CD14-positive monocyte (primary cell): ENCODE measurements around the gene CYSTM1. TPM values are rescaled to one million over a fixed set of nuclear protein-coding genes. Genes with fewer than 3 reads are reported as not detected.

ENCODE experiments used
- DNase-seq, 3 donors: peaks; one replicate each; pipeline ENCODE4 v3.0.0-alpha.2; 2011 to 2022
- H2AFZ ChIP-seq: 2 replicates; pipeline ENCODE4 v1.6.0; 2012; ENCODE audit warnings: mild to moderate bottlenecking, low read depth, low read length, inconsistent platforms; ENCODE audit not compliant: insufficient read depth, poor library complexity, severe bottlenecking
- H3K27ac ChIP-seq, 2 donors: 1 replicate in 1 of 2; 2 replicates in 1 of 2; pipeline ENCODE4 v1.5.1; 2012 to 2013; ENCODE audit warnings: low read length in 2 of 2, control low read depth in 1 of 2, inconsistent platforms in 1 of 2, low read depth in 1 of 2, mild to moderate bottlenecking in 1 of 2
- H3K27me3 ChIP-seq, 2 donors: one replicate each; pipeline versions ENCODE4 v1.6.0 to v1.6.1; 2011 to 2013; ENCODE audit warnings: low read length in 2 of 2; ENCODE audit not compliant: control insufficient read depth in 2 of 2, insufficient read depth in 2 of 2
- H3K36me3 ChIP-seq, 2 donors: replicated peaks in 1 of 2; 1 replicate in 1 of 2; 2 replicates in 1 of 2; pipeline versions ENCODE4 v1.5.1 to v1.6.1; 2012 to 2013; ENCODE audit warnings: low read length in 2 of 2, control low read depth in 1 of 2, inconsistent platforms in 1 of 2, mild to moderate bottlenecking in 1 of 2; ENCODE audit not compliant: insufficient read depth in 2 of 2, control insufficient read depth in 1 of 2
- H3K4me1 ChIP-seq, 2 donors: 1 replicate in 1 of 2; 2 replicates in 1 of 2; pipeline versions ENCODE4 v1.5.1 to v1.6.1; 2012 to 2013; ENCODE audit warnings: low read length in 2 of 2, control low read depth in 1 of 2, inconsistent platforms in 1 of 2, mild to moderate bottlenecking in 1 of 2, moderate library complexity in 1 of 2; ENCODE audit not compliant: insufficient read depth in 2 of 2, control insufficient read depth in 1 of 2
- H3K4me2 ChIP-seq: replicated peaks from 2 replicates; pipeline ENCODE3; 2012; ENCODE audit warnings: low read length, moderate library complexity, mild to moderate bottlenecking; ENCODE audit not compliant: poor library complexity, severe bottlenecking; ENCODE audit errors: extremely low read depth
- H3K4me3 ChIP-seq, 3 experiments: fragments of 200-600 bp in 1 of 3; sonication (generic) in 1 of 3; replicated peaks in 1 of 3; 1 replicate in 2 of 3; 2 replicates in 1 of 3; pipeline ENCODE4 v1.5.1; 2011 to 2013; ENCODE audit warnings: low read length in 3 of 3, mild to moderate bottlenecking in 3 of 3, control low read depth in 2 of 3, low read depth in 2 of 3, inconsistent platforms in 1 of 3, moderate library complexity in 1 of 3
- H3K79me2 ChIP-seq: 2 replicates; pipeline ENCODE4 v1.6.0; 2012; ENCODE audit warnings: mild to moderate bottlenecking, control low read depth, inconsistent platforms, low read length, moderate library complexity; ENCODE audit not compliant: insufficient read depth
- H3K9ac ChIP-seq: 2 replicates; pipeline ENCODE4 v1.6.0; 2017; ENCODE audit warnings: low read length, mild to moderate bottlenecking; ENCODE audit not compliant: insufficient read depth, poor library complexity, severe bottlenecking
- H3K9me3 ChIP-seq, 2 donors: replicated peaks in 1 of 2; 1 replicate in 1 of 2; 2 replicates in 1 of 2; pipeline versions ENCODE4 v1.5.1 to v1.6.1; 2012 to 2013; ENCODE audit warnings: low read length in 2 of 2, control low read depth in 1 of 2; ENCODE audit not compliant: control insufficient read depth in 1 of 2, insufficient read depth in 1 of 2
- H4K20me1 ChIP-seq: 2 replicates; pipeline ENCODE4 v1.6.0; 2012; ENCODE audit warnings: mild to moderate bottlenecking, low read length, control low read depth, moderate library complexity; ENCODE audit not compliant: insufficient read depth
- H3K27ac Mint-ChIP-seq, 7 donors: one replicate each; pipeline ENCODE4 v1.8.0; 2020; ENCODE audit warnings: mild to moderate bottlenecking in 7 of 7, mixed read lengths in 7 of 7, moderate library complexity in 6 of 7, inconsistent platforms in 2 of 7
- H3K27me3 Mint-ChIP-seq, 3 donors: one replicate each; pipeline ENCODE4 v1.8.0; 2021 to 2022; ENCODE audit warnings: low read depth in 3 of 3, mild to moderate bottlenecking in 3 of 3, mixed read lengths in 3 of 3, moderate library complexity in 3 of 3, inconsistent platforms in 1 of 3
- H3K36me3 Mint-ChIP-seq, 2 donors: one replicate each; pipeline ENCODE4 v1.8.0; 2020; ENCODE audit warnings: mixed read lengths in 2 of 2, inconsistent platforms in 1 of 2, mild to moderate bottlenecking in 1 of 2
- H3K4me1 Mint-ChIP-seq: one replicate; pipeline ENCODE4 v1.8.0; 2020; ENCODE audit warnings: mild to moderate bottlenecking, mixed read lengths
- H3K4me3 Mint-ChIP-seq, 2 donors: one replicate each; pipeline ENCODE4 v1.8.0; 2020; ENCODE audit warnings: mild to moderate bottlenecking in 2 of 2, mixed read lengths in 2 of 2, moderate library complexity in 1 of 2
- H3K9me3 Mint-ChIP-seq, 7 donors: one replicate each; pipeline ENCODE4 v1.8.0; 2020 to 2022; ENCODE audit warnings: mixed read lengths in 7 of 7, mild to moderate bottlenecking in 6 of 7, moderate library complexity in 6 of 7, inconsistent platforms in 2 of 7
- CTCF ChIP-seq: fragments of 200-600 bp; IDR thresholded peaks from one replicate; pipeline ENCODE4 v1.8.0; 2022; ENCODE audit warnings: antibody characterized with exemption, mild to moderate bottlenecking
- WGBS: methylation state at CpG from one replicate; pipeline ENCODE4 v1.1.5; 2013; ENCODE audit warnings: missing lambda C conversion rate; ENCODE audit not compliant: insufficient coverage; 5-methylcytosine and 5-hydroxymethylcytosine counted together
- intact Hi-C, 2 donors: fragments of 100-400 bp; cut with micrococcal nuclease; formaldehyde crosslinking; loops; one replicate each; pipeline versions ENCODE4 v1.15.0 to v1.15.1; 2023
- polyA plus RNA-seq, 3 donors: library from polyadenylated mRNA; depleted of rRNA in 1 of 3; unstranded in 2 of 3; stranded (reverse) in 1 of 3; fragments of 300-500 nt in 2 of 3; fragments of >200 nt in 1 of 3; fragmentation: Illumina TruSeq in 2 of 3; gene quantifications; 1 replicate in 2 of 3; 2 replicates in 1 of 3; pipeline ENCODE4 v1.2.3, GENCODE V29; 2012 to 2021

Gene CYSTM1
- polyA plus RNA-seq, 3 donors, result 14.0 to 40.0 (median 36.7) TPM

GRCh38 chr5:140165101-140165922 lies 9.7 kb upstream of the CYSTM1 start:
- Histone ChIP-seq H3K36me3 (no peaks in the 10 kb centered on the region), H2AFZ (no peak overlapping the region), H3K4me3 (no peak overlapping the region), H4K20me1 (no peaks in the 10 kb centered on the region), H3K79me2 (no peaks in the 10 kb centered on the region), H3K9me3 (no peaks in the 10 kb centered on the region), H3K4me2 (no peak overlapping the region), H3K4me1 (peaks cover 18 to 24% of the 10 kb centered on the region in 2 donors), H3K27ac (no peak overlapping the region), H3K9ac (no peak overlapping the region), H3K27me3 (no peaks in the 10 kb centered on the region)
- intact Hi-C loops, result loop anchor here in 1 of 2 donors (10.0 kb wide), 1 partner anchor 189 kb away; no protein-coding TSS in a partner anchor
- Mint-ChIP-seq H3K27ac (no peak overlapping the region), H3K4me3 (no peak overlapping the region), H3K27me3 (peaks cover 2 to 12% (median 5%) of the 10 kb centered on the region in 3 donors), H3K36me3 (no peaks in the 10 kb centered on the region), H3K9me3 (peaks cover 0 to 2% (median 0%) of the 10 kb centered on the region in 7 donors), H3K4me1 (peaks cover 21% of the 10 kb centered on the region)
- TF ChIP-seq CTCF, result no peak
- no peak for DNase-seq
- 90% methylated on average over 4 of the region's 5 CpGs for WGBS

GRCh38 chr5:140165923-140166270 lies 9.1 kb upstream of the CYSTM1 start:
- no peak overlapping the region for H3K9ac ChIP-seq
- peaks cover 21% of the 10 kb centered on the region for H3K4me1 Mint-ChIP-seq
- H2AFZ ChIP-seq, result no peak overlapping the region
- no peak overlapping the region for H3K4me3 Mint-ChIP-seq
- DNase-seq, result no peak
- peaks cover 18 to 24% of the 10 kb centered on the region in 2 donors for H3K4me1 ChIP-seq
- peaks cover 0 to 2% (median 0%) of the 10 kb centered on the region in 7 donors for H3K9me3 Mint-ChIP-seq
- H3K27ac ChIP-seq, result no peak overlapping the region
- no peaks in the 10 kb centered on the region for H4K20me1 ChIP-seq
- no peak overlapping the region for H3K27ac Mint-ChIP-seq
- 74% methylated on average over 3 of the region's 4 CpGs for WGBS
- TF ChIP-seq CTCF, result no peak
- no peaks in the 10 kb centered on the region for H3K36me3 Mint-ChIP-seq
- no peaks in the 10 kb centered on the region for H3K27me3 ChIP-seq
- H3K27me3 Mint-ChIP-seq, result peaks cover 2 to 9% (median 3%) of the 10 kb centered on the region in 3 donors
- no peaks in the 10 kb centered on the region for H3K9me3 ChIP-seq
- H3K36me3 ChIP-seq, result no peaks in the 10 kb centered on the region
- no peaks in the 10 kb centered on the region for H3K79me2 ChIP-seq
- no peak overlapping the region for H3K4me3 ChIP-seq
- intact Hi-C loops, result loop anchor here in 1 of 2 donors (10.0 kb wide), 1 partner anchor 189 kb away; no protein-coding TSS in a partner anchor
- no peak overlapping the region for H3K4me2 ChIP-seq
